Activated B cell treated with CpG ODN at 0.5 μM for 24 hours (primary cell): ENCODE data around the gene CUL4A. TPM values are rescaled to one million over a fixed set of nuclear protein-coding genes. Genes with fewer than 3 reads are reported as not detected.

Experiments used
- ATAC-seq: fragments of 200-7000 bp; cut with Tn5 transposase; one replicate; pipeline ENCODE4 v1.10.0; 2021; ENCODE audit warnings: low read depth, mild to moderate bottlenecking, moderate library complexity
- CTCF ChIA-PET: fragments of 350-600 bp; sonication (Branson Sonifier 250); formaldehyde crosslinking; loops from one replicate; lab custom pipeline; 2021; ENCODE audit warnings: antibody characterized with exemption; lab: Charles Lee
- POLR2A ChIA-PET: fragments of 350-600 bp; sonication (Branson Sonifier 250); formaldehyde crosslinking; loops from one replicate; lab custom pipeline; 2021; ENCODE audit warnings: antibody characterized with exemption; lab: Charles Lee
- DNase-seq: peaks from one replicate; pipeline ENCODE4 v3.0.0; 2022
- H3K27ac Mint-ChIP-seq: one replicate; pipeline ENCODE4 v1.8.0; 2020; ENCODE audit warnings: mixed read lengths
- H3K27me3 Mint-ChIP-seq: one replicate; pipeline ENCODE4 v1.8.0; 2021; ENCODE audit warnings: mixed read lengths
- H3K36me3 Mint-ChIP-seq: one replicate; pipeline ENCODE4 v1.8.0; 2021; ENCODE audit warnings: low read depth, mixed read lengths
- H3K4me1 Mint-ChIP-seq: one replicate; pipeline ENCODE4 v1.8.0; 2021; ENCODE audit warnings: mixed read lengths
- H3K4me3 Mint-ChIP-seq: one replicate; pipeline ENCODE4 v1.8.0; 2020; ENCODE audit warnings: mild to moderate bottlenecking, mixed read lengths
- H3K9me3 Mint-ChIP-seq: one replicate; pipeline ENCODE4 v1.8.0; 2020; ENCODE audit warnings: mixed read lengths
- intact Hi-C: fragments of 100-400 bp; cut with micrococcal nuclease; formaldehyde crosslinking; loops from one replicate; pipeline ENCODE4 v1.15.1; 2024
- total RNA-seq: library from RNA; stranded (reverse); gene quantifications from 2 replicates; pipeline ENCODE4 v1.2.3, GENCODE V29; 2022
- TF ChIP-seq, protein P1 (sequence below): fragments of 200-600 bp; IDR thresholded peaks from one replicate; pipeline ENCODE4 v1.8.0; 2022; ENCODE audit warnings: antibody characterized with exemption, mild to moderate bottlenecking

CUL4A gene
- total RNA-seq, 1 donor from 2014 or later, result 77.2 TPM

DNA sequence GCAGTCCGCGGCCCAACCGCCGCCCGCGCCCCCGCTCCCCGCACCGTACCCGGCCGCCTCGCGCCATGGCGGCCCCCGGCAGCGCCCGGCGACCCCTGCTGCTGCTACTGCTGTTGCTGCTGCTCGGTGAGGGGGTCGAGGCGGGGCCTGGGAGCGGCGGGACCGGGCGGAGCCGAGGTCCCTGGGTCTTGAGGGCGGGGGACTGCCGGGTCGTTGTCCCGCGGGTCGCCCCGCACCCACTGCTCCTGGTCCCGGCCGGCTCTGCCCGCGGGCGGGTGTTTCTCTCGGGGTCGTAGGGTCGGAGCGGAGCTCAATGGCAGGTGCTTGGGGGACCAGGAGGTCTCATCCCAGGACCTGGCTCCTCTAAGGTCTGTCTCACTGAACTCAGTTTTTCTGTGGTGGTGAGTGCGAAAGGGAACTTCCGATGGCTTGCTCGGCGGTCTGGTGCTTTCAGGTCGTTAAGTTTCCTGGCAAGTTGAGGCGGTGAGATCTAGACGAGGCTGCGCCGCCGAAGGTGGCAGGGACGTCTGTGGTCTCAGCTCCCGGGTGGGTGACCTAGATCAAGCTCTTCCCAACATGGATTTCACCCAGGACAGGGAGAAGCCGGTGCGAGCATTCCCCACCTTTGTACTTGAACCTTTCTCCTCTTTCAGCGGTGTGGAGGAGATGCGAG, 88.1 kb downstream of the CUL4A start:
- Mint-ChIP-seq H3K36me3 (peaks cover 15% of the 10 kb centered on the region), H3K4me1 (peaks cover 39% of the 10 kb centered on the region), H3K27ac (peak overlapping the region; percentile 98), H3K27me3 (peaks cover 10% of the 10 kb centered on the region), H3K4me3 (peak overlapping the region; percentile 94), H3K9me3 (no peaks in the 10 kb centered on the region)
- peak; percentile 43 for ATAC-seq
- DNase-seq, result peak; percentile 65
- ChIA-PET POLR2A (interaction anchor here (0.6 to 2.3 kb wide), 4 partner anchors 88 to 983 kb away, joined by 3 to 40 read pairs (median 4); partner anchors contain the start of genes CUL4A, PCID2 and UPF3A), CTCF (interaction anchor here (1.0 to 1.3 kb wide), 2 partner anchors 88 to 96 kb away, joined by 3 to 5 read pairs; partner anchors contain the start of gene CUL4A)
- TF ChIP-seq, protein P1, sequence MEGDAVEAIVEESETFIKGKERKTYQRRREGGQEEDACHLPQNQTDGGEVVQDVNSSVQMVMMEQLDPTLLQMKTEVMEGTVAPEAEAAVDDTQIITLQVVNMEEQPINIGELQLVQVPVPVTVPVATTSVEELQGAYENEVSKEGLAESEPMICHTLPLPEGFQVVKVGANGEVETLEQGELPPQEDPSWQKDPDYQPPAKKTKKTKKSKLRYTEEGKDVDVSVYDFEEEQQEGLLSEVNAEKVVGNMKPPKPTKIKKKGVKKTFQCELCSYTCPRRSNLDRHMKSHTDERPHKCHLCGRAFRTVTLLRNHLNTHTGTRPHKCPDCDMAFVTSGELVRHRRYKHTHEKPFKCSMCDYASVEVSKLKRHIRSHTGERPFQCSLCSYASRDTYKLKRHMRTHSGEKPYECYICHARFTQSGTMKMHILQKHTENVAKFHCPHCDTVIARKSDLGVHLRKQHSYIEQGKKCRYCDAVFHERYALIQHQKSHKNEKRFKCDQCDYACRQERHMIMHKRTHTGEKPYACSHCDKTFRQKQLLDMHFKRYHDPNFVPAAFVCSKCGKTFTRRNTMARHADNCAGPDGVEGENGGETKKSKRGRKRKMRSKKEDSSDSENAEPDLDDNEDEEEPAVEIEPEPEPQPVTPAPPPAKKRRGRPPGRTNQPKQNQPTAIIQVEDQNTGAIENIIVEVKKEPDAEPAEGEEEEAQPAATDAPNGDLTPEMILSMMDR, result no peak
- intact Hi-C loops, result loop anchor here (1.0 to 10.0 kb wide), 7 partner anchors 50 to 835 kb away; partner anchors contain the start of genes CUL4A, DCUN1D2, RASA3 and TUBGCP3

DNA sequence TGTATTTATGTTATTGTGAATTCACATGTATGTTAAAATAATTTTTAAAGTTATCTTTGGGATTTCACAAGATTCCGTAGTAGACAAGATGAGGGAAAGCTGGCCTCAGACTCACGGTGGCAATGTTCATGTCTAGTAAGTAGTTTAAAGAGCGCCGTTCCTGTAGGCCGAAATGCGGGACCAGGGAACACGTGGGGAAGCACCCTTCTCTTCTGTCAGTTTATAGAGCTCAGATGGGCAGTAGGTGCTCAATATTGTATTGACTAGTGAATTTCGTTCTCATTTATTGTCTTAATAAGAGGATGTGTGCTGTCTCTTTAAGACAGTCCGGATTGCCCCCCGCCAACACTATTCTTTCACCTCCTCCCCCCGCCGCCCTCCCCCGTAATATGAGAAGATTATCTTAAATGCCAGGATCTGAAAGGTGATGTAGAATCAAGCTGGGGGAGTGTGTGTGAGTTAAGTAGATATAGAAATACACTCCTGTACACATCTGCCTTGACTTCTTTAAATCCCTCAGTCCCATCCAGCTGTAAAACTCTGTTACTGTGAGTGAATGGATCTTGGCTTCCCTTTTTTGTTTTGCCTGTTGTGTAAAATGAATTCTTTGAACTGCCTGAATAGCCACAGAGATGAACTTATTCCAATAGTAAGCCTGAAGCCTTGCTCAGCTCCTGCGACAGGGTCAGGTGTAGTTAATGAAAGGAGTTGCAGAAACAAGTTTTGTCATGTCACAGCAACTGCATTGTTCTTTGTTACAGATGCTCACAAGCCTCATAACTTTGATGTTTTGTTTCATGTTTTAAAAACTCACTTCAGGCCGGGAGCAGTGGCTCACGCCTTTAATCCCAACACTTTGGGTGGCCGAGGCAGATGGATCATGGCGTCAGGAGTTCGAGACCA, 88.9 kb downstream of the CUL4A start:
- TF ChIP-seq, protein P1, result no peak
- ATAC-seq, result no peak
- Mint-ChIP-seq H3K9me3 (no peaks in the 10 kb centered on the region), H3K4me1 (peaks cover 39% of the 10 kb centered on the region), H3K27ac (peak overlapping the region; percentile 98), H3K4me3 (peak overlapping the region; percentile 94), H3K27me3 (peaks cover 8% of the 10 kb centered on the region), H3K36me3 (peaks cover 23% of the 10 kb centered on the region)
- ChIA-PET POLR2A (interaction anchor here (0.6 to 2.3 kb wide), 4 partner anchors 89 to 496 kb away, joined by 3 to 40 read pairs (median 4); partner anchors contain the start of genes CUL4A and PCID2), CTCF (interaction anchor here (1.0 kb wide), 1 partner anchor 95 kb away, joined by 3 read pairs; no protein-coding TSS in a partner anchor)
- intact Hi-C loops, result loop anchor here (5.0 to 10.0 kb wide), 2 partner anchors 713 to 834 kb away; partner anchors contain the start of genes RASA3 and TUBGCP3
- no peak for DNase-seq

DNA sequence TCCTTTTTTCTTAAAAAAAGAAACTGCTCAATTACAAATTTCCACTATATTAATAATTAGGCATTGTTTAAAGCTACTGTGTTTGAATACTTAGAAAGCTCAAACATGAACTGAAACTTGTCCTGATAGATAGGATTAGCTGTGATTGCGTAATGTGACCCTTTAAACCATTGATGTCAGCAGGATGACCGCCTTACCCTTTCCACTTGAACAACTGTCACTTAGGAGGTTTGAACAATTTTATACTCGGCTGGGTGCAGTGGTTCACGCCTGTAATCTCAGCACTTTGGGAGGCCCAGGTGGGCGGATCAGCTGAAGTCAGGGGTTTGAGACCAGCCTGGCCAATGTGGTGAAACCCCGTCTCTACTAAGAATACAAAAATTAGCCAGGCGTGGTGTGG, 90.5 kb downstream of the CUL4A start:
- intact Hi-C loops, result loop anchor here (1.0 to 10.0 kb wide), 3 partner anchors 146 to 832 kb away; partner anchors contain the start of genes RASA3 and TUBGCP3
- ChIA-PET CTCF (no interaction called here), POLR2A (interaction anchor here (0.5 to 1.1 kb wide), 5 partner anchors 11 to 436 kb away, joined by 3 to 5 read pairs (median 3); partner anchors contain the start of gene PCID2)
- no peak for DNase-seq
- peaks cover 2% of the 10 kb centered on the region for H3K27me3 Mint-ChIP-seq
- no peaks in the 10 kb centered on the region for H3K9me3 Mint-ChIP-seq
- H3K4me3 Mint-ChIP-seq, result no peak overlapping the region
- peak overlapping the region; percentile 46 for H3K27ac Mint-ChIP-seq
- peaks cover 23% of the 10 kb centered on the region for H3K36me3 Mint-ChIP-seq
- peaks cover 39% of the 10 kb centered on the region for H3K4me1 Mint-ChIP-seq
- peak; percentile 7 for ATAC-seq
- TF ChIP-seq, protein P1, result no peak

GRCh38 chr13:113302986-113303385, 93.6 kb downstream of the CUL4A start:
- peaks cover 25% of the 10 kb centered on the region for H3K36me3 Mint-ChIP-seq
- DNase-seq, result no peak
- no peak overlapping the region for H3K4me3 Mint-ChIP-seq
- no peak for ATAC-seq
- no peaks in the 10 kb centered on the region for H3K9me3 Mint-ChIP-seq
- no peak overlapping the region for H3K27ac Mint-ChIP-seq
- no peaks in the 10 kb centered on the region for H3K27me3 Mint-ChIP-seq
- CTCF ChIA-PET, result no interaction called here
- intact Hi-C loops, result no loop called here
- TF ChIP-seq, protein P1, result no peak
- POLR2A ChIA-PET, result no interaction called here
- H3K4me1 Mint-ChIP-seq, result peaks cover 30% of the 10 kb centered on the region
